HFFc6 (cell line): ENCODE measurements around the gene ZNF32. TPM values are rescaled to one million over a fixed set of nuclear protein-coding genes. Genes with fewer than 3 reads are reported as not detected.

Source experiments
- DNase-seq: peaks from one replicate; pipeline ENCODE4 v3.0.0-alpha.2; 2018
- H3K27ac Mint-ChIP-seq: 2 replicates; pipeline ENCODE4 v1.8.0; 2020; ENCODE audit warnings: mild to moderate bottlenecking, mixed read lengths
- H3K27me3 Mint-ChIP-seq: 2 replicates; pipeline ENCODE4 v1.8.0; 2021; ENCODE audit warnings: mild to moderate bottlenecking, moderate library complexity, mixed read lengths; ENCODE audit not compliant: insufficient read depth
- H3K36me3 Mint-ChIP-seq: 2 replicates; pipeline ENCODE4 v1.8.0; 2021; ENCODE audit warnings: low read depth, mixed read lengths
- H3K4me1 Mint-ChIP-seq: 2 replicates; pipeline ENCODE4 v1.8.0; 2020; ENCODE audit warnings: low read depth, mixed read lengths
- H3K4me3 Mint-ChIP-seq: 2 replicates; pipeline ENCODE4 v1.8.0; 2020; ENCODE audit warnings: mild to moderate bottlenecking, moderate library complexity, mixed read lengths
- H3K9me3 Mint-ChIP-seq: 2 replicates; pipeline ENCODE4 v1.8.0; 2020; ENCODE audit warnings: mild to moderate bottlenecking, mixed read lengths
- total RNA-seq, 6 experiments: library from RNA; stranded (reverse); fragmentation: NEBNext Ultra II Directional; extraction: Animal tissue kit (Norgen Biotek cat#: 25700); gene quantifications; 2 replicates in 1 of 6; 3 replicates in 5 of 6; pipeline ENCODE4 v1.2.3, GENCODE V29; 2021
- TF ChIP-seq, protein P1 (sequence below): fragments of 200-600 bp; sonication (generic); IDR thresholded peaks from 2 replicates; pipeline ENCODE4 v1.5.0; 2021; ENCODE audit warnings: antibody characterized with exemption, mild to moderate bottlenecking

ZNF32 gene
- total RNA-seq, 6 experiments from 2014 or later: 12.7 to 23.6 (median 15.3) TPM

GRCh38 chr10:43694526-43694925, 45.8 kb upstream of the ZNF32 start:
- Mint-ChIP-seq H3K27me3 (peaks cover 2% of the 10 kb centered on the region; the same call in 1 of the 2 replicates), H3K4me1 (peaks cover 55% of the 10 kb centered on the region), H3K9me3 (no peaks in the 10 kb centered on the region), H3K4me3 (no peak overlapping the region), H3K27ac (no peak overlapping the region), H3K36me3 (no peaks in the 10 kb centered on the region)
- no peak for DNase-seq
- TF ChIP-seq, protein P1, sequence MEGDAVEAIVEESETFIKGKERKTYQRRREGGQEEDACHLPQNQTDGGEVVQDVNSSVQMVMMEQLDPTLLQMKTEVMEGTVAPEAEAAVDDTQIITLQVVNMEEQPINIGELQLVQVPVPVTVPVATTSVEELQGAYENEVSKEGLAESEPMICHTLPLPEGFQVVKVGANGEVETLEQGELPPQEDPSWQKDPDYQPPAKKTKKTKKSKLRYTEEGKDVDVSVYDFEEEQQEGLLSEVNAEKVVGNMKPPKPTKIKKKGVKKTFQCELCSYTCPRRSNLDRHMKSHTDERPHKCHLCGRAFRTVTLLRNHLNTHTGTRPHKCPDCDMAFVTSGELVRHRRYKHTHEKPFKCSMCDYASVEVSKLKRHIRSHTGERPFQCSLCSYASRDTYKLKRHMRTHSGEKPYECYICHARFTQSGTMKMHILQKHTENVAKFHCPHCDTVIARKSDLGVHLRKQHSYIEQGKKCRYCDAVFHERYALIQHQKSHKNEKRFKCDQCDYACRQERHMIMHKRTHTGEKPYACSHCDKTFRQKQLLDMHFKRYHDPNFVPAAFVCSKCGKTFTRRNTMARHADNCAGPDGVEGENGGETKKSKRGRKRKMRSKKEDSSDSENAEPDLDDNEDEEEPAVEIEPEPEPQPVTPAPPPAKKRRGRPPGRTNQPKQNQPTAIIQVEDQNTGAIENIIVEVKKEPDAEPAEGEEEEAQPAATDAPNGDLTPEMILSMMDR: no peak

DNA sequence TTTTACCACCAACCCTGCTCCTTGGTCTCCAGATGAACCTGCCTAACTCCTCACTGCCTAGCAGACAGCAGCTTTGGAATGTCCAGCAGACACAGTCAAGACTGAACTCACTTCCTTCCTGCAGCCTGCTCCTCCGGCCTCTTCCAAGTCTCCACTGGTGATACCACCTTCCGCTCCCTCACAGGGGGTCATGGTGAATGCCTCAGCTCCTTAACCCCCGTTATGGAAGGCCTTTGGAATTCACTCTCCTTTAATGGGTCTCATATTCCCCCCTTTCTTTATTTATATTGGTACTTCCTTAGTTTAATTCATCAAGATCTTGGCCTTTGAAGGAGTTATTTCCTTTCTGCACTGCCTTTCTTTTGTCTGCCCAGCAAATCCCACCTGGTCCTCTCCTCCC, 44.9 kb upstream of the ZNF32 start:
- no peak overlapping the region for H3K4me3 Mint-ChIP-seq
- H3K4me1 Mint-ChIP-seq: peaks cover 50% of the 10 kb centered on the region
- no peaks in the 10 kb centered on the region for H3K36me3 Mint-ChIP-seq
- TF ChIP-seq, protein P1: no peak
- no peak overlapping the region; the same call in 1 of the 2 replicates for H3K27ac Mint-ChIP-seq
- peaks cover 2% of the 10 kb centered on the region; the same call in 1 of the 2 replicates for H3K27me3 Mint-ChIP-seq
- H3K9me3 Mint-ChIP-seq: no peaks in the 10 kb centered on the region
- DNase-seq: no peak

DNA sequence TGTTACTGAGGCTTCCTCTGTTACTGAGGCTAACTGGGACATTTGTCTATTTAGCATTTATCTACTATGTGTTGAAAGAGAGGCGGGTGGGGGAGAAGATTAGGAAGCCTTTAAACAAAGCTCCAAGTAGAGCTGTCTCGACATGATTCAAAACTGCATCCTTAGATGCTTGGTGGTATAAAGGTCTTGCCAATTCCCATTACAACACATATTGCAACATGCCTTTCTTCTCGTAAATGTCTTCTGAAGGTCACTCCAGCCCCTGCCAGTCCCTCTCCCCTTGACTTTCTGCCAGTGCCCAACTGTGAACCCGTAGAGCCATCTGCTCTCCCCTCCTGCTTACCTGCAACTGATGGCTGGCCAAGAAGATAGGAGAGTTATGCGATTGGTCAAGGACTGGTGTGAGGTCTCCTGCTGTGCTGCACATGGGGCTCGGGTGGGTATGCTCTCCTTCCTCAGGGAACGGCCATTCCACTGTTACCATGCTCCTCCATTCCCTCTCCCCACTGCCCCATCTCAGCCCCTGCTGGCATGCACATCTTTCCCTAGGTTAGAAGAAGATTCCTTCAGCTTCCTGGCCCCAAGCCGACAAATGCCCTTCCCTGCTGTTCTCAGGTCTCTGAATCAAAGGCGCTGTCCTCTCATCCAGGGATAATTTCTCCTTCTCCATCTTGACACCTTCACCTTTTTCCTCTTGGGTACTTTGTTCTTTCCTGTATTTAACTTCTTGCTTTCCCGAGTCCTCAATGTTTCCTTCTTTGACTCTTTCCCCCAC, 43.6 kb upstream of the ZNF32 start:
- TF ChIP-seq, protein P1: no peak
- H3K4me1 Mint-ChIP-seq: peaks cover 59% of the 10 kb centered on the region
- H3K4me3 Mint-ChIP-seq: no peak overlapping the region
- H3K9me3 Mint-ChIP-seq: no peaks in the 10 kb centered on the region
- peaks cover 2% of the 10 kb centered on the region; the same call in 1 of the 2 replicates for H3K27me3 Mint-ChIP-seq
- no peak overlapping the region for H3K27ac Mint-ChIP-seq
- H3K36me3 Mint-ChIP-seq: no peaks in the 10 kb centered on the region
- no peak for DNase-seq

DNA sequence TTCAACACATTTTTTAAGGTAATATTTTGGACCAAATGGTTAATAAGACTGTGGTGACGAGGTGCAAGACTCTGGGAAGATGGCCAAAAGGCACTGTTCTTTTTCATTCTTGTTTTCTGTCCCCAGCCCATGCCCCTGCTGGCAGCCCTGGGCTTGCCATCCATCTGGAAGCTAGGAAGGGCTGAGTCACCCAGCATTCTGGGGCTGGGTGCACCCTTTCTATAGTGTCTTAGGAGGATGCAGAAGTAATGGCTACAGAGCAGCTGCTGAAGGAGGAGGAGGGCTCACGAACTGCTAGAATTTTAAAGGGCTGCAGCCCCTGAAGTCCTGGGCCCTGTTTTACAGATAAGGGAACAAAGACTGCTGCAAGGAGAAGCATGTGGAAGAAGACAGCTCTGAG, 42.8 kb upstream of the ZNF32 start:
- peak; percentile 35 for DNase-seq
- Mint-ChIP-seq H3K4me3 (no peak overlapping the region), H3K9me3 (no peaks in the 10 kb centered on the region), H3K27ac (no peak overlapping the region), H3K27me3 (peaks cover 2% of the 10 kb centered on the region; the same call in 1 of the 2 replicates), H3K36me3 (no peaks in the 10 kb centered on the region), H3K4me1 (peaks cover 59% of the 10 kb centered on the region)
- TF ChIP-seq, protein P1: peak; percentile 51

GRCh38 chr10:43689955-43690771, 41.5 kb upstream of the ZNF32 start:
- H3K9me3 Mint-ChIP-seq: no peaks in the 10 kb centered on the region
- peak overlapping the region; percentile 72 for H3K27ac Mint-ChIP-seq
- peak overlapping the region; percentile 88 for H3K4me3 Mint-ChIP-seq
- TF ChIP-seq, protein P1: peak; percentile 98
- H3K4me1 Mint-ChIP-seq: peaks cover 59% of the 10 kb centered on the region
- H3K36me3 Mint-ChIP-seq: no peaks in the 10 kb centered on the region
- peaks cover 2% of the 10 kb centered on the region; the same call in 1 of the 2 replicates for H3K27me3 Mint-ChIP-seq
- peak; percentile 60 for DNase-seq
